COLO668 (cell line): ENCODE results near the gene ARMC6.

Experiments used
- DNase-seq: peaks from one replicate; lab custom pipeline; 2025; ENCODE audit not compliant: unreplicated experiment; lab: John Stamatoyannopoulos, UW

The ARMC6 gene

DNA sequence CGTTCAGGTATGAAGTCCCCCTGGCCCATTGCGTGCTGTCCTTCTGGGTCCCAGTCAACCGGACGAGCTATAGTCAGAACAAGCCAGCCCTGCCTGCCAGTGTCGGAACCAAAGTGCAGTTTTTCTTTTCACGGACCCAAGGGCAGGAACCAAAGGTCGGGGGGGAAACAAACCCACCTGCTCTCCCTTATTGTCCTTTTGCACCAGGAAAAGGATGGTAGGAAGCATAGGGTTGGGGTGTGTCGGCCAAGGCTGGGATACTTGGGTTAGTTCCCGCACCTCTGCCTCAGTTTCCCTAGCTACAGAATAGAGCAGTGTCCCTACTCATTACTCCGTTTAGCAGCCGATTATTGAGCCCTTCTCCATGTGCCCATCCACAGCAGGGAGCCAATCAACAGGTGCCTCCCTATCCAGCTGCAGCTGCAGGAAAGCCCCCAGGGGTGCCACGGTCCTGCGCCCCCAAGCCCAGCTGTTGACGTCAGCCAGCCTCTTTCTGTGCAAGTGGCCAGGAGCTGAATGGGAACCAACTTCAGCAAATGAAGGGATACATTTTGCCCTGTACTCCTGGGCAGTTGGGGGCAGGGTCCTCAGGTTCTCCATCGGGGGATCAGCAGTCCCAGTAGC lies 21.0 kb downstream of the ARMC6 start:
- no peak for DNase-seq

DNA sequence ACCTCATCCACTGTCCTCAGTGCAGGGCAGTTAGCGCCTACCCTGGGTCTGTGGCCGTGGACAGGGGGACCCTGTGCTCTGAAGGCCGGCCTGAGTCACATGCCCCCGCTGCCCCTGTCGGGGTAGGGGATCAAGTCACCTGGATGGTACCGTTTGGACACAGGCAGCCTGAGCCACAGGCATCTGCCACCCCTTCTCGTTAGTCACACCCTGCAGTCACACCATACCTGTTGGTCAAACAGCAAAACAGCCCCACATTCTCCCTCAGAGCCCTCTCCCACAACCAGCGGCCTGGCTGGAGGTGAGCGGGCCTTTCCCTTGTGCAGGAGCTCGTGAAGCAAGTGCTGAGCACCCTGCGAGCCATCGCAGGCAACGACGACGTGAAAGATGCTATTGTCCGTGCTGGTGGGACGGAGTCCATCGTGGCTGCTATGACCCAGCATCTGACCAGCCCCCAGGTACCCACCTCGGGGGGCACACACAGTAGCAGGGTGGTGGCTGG lies 21.6 kb downstream of the ARMC6 start:
- DNase-seq, result no peak

DNA sequence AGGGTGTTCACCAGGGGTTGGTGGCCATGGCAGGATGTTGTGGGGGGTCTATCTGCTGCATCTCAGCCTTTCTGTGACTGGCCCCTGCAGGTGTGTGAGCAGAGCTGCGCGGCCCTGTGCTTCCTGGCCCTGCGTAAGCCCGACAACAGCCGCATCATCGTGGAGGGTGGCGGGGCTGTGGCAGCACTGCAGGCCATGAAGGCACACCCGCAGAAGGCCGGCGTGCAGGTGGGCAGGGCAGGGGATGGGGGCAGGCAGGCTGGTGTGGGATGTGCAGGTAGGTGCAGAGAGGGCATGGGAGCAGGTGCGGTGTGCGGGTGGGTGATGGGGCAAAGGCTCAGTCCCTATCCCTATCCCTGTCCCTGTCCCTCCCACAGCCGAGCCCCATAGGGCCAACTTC lies 22.3 kb downstream of the ARMC6 start:
- DNase-seq, result no peak

DNA sequence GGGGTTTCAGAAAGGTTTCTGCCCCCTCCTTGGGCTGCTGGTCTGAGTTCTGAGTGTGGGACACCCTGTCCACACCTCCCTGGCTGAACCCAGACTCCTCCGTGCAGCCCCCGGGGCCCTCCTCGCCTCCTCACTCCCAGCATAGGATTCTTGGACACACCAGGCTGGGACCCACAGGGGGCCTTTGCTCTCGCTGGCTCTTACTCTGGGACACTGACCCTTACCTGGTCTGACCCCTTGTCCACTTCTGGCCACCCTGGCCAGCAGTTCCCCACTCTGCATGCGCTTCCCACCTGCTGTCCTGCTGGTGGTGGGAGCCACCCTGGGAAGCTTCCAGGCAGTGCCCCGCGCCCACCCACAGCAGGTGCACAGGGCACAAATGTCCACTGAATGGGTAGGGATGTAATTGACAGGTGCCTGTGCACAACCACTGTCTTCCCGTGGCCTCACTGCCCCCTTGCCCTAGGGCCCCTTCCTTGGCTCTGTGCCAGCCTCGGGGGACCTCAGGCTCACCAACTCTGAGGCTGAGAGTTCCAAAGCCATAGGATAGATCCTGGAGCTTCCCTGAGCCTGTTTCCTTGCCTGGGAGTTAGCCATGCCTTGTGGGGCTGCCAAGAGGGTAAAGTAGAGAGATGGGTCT lies 23.4 kb downstream of the ARMC6 start:
- DNase-seq, result no peak

DNA sequence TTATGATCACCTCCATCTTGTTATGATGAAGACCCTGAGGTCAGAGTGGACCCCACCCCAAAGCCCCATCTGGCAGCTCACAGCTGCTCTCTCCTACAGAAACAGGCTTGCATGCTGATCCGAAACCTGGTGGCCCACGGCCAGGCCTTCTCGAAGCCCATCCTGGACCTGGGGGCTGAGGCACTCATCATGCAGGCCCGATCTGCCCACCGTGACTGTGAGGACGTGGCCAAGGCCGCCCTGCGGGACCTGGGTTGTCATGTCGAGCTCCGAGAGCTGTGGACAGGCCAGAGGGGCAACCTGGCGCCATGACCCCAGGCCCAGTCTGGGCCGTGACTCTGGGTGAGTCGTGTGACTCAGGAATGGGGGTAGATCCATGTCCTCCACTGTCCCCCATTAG lies 23.9 kb downstream of the ARMC6 start:
- no peak for DNase-seq

DNA sequence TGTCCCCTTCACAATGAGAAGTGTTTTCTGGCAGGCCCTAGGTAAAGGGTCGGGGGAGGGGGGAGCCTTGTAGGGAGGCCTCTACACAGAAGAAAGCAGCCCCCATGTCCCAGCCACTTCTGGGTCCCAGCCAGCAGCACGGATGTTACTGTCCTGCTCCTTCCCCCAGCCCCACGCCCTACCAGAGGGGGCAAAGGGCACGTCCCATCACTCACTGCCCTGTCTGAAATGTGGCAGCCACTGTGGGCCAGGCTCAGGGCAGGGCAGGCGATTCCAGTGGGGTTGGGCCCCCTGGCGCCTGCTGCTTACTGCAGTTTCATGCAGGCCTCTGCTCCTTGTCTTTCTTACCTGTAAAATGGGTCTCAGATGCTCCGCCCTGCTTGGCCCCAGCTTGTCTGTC lies 24.3 kb downstream of the ARMC6 start:
- no peak for DNase-seq

DNA sequence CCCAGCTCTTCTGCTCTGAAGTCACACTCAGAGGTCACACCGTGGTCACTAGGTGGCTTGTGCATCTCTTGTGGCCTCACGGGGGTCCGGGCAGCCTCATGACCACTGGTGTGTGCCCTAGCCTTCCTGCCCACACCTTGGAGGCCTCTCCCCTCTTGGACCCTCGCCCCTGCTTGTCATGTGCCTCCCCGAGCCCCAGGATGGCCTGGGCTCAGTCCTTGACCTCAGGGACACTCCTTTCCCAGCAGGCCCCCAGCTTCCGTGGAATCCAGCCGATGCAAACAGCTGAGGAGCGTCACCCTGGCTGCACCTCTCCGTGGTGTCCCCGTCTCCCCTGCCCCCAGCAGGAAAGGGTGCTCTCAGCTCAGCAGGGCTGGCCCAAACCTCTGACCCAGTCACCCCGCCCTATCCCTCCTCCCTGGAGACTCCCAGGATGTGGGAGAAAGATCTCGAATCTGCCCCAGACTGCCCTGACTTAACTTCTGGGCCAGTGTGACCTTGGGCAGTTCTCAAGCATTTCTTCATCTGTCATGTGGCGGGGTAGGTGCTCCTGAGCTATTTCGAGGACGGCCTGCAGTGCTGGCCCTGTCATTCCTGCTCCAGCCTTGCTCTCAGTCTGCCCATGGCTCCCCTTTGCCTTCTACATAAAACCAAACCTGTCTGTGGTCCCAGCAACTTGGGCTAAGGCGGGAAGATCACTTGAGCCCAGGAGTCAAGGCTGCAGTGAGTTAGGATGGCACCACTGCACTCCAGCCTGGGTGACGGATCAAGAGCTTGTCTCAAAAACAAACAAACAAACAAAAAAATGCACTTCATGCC lies 25.8 kb downstream of the ARMC6 start:
- no peak for DNase-seq

DNA sequence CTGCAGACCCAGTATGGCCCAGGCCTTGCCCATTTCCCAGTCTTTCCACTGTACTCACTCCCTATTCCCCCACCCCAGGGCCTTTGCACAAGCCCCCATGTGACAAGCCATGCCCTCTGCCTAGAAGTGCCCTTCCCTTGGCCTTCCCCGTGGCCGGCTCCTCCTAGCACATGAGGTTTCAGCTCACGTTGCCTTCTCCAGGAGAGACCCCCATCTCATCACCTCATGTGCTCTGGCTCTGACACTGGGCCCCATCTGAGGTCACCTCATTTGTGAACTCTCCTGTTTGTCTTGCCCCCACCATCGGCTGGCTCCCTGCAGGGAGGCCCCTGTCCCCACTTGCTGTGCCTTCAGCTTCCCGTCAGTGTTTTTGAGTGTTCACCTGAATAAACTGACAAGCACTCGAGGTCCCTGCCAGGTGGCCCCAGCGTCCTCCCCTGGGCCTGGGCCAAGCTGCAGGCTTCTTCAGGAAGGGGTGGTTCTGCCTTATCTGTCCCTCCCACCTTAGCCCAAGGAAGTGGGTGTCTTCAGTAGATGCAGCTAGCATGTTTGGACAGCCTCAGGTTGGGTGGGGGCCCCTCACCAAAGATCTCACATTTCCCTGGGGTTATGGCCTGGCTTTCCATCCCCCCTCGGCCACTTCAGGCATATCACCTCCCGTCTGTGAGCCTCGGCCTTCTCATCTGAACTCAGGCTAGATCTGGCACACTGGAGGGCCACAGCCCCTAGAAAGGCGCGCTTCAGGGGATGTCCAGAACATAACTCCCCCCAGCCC lies 26.6 kb downstream of the ARMC6 start:
- peak; percentile 16 for DNase-seq

DNA sequence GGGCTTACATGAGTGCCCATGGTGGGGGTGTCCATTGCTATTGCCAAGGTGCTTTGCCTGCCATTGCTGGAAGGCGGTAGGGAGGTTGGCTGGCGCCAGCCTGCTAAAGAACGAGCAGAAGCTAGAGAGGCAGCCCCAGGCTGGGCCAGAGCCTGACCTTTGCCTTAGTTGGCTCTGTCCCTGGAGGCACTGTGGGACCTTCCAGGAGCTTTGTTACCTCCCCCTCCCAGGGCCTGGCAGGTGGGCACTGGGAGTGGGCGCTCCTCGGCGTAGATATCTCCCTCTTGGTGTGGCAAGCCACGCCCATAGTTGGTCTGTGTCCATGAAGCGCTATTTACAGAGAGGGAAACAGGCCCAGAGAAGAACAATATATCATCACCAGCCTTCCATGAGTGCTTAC lies 28.1 kb downstream of the ARMC6 start:
- no peak for DNase-seq

DNA sequence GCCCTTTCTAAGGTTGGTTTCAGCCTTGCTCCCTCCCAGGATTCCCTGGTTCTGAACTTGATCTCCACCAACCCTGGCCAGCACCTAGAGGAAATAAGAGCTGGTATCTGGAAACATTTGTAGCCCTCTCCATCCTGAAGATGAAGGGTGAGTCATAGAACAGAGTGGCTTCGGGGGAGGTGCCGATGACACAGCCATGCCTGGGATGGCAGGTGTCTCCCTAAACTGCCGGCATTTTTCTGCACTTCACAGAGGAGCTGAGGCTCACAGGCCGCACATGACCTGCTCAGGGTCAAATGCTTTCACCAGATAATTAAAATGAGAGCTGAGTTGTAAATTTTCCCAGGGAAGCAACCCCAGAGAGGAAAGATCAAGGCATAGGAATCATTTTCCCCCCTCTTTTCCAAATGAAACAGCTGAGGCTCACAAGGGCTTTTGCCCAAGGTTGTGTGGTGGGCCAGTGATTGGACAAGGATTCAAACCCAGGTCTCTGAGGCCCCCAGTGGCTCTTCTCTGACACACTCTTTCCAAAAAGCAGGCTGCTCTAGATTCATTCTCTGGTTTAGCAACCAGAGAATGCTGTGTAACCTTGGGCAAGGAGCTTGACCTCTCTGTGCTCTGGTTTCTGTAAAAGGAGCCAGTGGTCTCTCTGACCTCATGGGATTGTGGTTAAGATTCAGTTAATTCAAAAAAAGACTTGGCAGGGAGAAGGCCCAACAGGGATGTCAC lies 29.2 kb downstream of the ARMC6 start:
- DNase-seq, result peak; percentile 51

DNA sequence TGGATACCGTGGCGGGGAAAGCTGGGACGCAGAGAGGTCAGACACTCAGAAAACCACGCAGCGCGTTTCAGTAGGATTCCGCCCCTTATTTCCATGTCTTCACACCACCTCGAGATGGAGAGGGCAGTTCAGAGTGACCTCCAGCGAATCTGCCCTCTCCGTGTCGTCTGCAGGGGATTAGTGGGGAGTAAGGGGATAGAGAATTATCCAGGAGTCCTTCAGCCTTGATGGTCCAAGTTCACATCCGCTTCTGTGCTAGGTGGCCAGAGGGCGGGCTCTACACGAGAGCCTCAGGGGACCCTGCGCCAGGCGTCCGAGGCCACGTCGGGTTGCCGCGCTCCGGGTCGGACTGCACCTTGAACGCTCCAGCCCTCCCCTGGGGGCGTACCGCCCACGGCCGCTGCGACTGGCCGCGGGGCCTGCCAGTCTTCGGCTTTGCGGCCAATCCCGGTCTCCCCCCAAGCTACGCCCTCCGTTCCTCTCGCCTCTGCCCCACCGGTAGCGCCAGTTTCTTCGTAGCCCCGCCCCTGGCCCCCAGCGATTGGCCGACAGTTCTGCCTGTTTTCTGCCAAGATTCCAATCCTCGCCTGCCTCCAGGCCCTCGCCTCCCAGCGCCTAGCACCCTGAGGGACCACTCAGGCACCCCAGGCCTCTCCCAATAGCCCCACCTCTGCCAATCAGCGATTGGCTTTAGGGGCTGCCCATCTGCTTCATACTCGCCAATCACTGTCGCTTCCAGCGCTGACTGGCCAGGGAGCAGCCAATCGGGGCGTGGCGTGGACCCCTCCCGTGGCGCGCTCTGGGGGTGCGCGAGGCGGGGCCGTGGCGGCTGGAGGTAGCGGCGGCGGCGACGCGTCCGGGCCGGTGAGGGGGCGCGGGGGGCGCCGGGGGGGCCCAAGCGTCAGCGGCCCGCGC lies 30.0 kb downstream of the ARMC6 start, which contains the start of gene SLC25A42:
Gene SLC25A42, plus strand, starts transcription at position 812 of the 915 bp plus-strand sequence. CDS start 32,131 bp downstream, outside the sequence.
- DNase-seq, result peak; percentile 98

DNA sequence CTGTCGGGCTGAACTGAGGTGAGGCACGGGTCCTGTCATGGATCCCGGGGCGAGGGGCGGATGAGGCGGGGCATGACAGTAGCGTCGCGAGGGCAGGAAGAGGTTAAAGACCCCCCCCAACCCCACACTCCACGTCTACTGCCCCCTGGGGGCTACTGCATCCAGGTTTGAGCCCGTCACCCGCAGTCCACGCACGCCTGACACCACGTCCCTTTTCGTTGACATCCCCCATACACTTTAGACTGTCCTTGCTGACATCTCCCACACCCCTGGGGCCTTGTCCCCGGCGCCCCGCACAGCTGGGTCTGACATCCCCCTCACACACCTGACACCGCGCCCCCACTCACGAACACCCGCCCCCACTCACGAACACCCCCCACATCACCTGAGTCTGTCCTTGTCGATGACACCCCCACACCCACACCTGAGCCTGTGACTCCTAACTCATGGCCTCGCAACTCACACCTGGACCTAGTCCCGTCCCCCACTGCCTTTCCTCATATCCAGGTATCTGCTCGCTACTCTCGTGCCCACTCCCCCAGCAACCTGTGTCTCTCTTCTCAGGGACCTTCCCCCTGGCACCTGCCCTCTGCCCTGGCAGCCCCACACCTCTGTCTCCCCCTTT lies 30.8 kb downstream of the ARMC6 start:
- no peak for DNase-seq

DNA sequence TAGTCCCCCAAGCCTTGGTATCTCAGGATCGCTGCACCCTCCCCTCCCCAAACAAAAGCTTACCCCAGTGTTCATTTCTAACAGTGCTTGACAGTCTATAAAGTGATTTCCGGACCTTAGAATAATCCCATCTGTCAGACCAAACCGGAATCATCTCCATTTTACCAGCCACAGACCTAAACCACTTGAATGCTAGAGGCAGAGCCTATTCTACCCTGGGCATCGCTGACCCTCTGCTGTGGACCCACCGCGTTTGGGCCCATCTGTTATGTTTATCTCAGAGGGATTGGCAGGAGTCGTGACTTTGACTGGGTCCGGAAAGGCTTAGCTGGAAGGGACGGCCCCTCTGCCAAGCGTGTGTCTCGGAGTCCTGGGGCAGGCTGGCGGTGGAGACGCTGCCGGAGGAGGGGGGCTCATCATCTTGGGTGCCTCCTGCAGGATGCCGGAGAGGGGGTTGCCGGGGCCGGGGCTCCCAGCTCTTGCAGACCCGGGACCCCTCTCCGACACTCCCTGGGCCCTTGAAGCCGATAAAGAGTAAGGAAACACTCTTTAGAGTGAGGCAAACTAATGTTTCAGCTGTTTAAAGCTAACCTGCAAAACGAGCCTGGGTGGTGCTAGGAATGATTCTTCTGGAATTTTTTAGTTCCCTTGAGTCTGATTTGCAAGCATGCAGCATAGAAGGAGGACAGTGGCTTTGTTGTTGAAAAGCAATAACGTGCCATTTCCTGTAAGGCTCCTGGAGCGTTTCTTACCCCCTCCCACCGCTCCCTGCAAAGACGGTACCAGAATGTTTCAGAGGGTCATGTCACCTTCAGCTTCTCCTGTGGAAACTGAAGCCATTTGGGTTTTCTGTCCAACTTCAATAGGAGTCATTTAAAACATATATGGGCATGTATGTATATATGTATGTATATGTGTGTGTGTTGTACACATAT lies 31.7 kb downstream of the ARMC6 start:
- DNase-seq, result peak; percentile 13

DNA sequence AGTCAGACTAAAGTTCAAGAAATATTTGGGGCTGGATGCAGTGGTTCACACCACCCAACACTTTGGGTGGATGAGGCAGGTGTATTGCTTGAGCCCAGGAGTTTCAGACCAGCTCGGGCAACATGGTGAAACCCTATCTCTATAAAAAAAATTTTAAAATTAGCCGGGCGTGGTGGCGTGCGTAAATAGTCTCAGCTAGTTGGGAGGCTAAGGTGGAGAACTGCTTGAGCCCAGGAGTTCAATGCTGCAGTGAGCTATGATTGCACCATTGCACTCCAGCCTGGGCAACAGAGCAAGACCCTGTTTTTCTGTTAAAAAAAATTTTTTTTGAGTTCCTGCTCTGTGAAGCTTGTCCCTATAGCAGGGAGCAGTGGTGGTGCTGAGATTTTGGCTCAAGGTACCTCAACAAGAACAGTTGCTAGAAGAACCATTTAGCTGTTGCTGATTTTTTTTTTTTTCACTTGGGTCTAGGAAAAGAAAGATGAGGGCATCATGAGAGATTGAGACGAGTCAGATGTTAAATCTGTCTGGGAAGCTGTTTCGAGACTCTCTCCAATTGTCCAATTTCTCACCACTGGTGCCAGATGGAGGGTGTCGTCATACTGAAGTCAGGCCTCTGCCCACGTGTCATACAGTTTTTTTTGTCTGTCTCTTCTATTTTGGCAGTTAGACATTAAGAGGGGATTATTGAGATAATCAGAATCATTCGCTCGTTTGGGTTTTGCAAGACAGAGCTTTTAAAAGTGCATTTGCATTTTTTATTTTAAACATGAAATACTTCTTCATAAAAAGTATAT lies 34.1 kb downstream of the ARMC6 start:
- no peak for DNase-seq

DNA sequence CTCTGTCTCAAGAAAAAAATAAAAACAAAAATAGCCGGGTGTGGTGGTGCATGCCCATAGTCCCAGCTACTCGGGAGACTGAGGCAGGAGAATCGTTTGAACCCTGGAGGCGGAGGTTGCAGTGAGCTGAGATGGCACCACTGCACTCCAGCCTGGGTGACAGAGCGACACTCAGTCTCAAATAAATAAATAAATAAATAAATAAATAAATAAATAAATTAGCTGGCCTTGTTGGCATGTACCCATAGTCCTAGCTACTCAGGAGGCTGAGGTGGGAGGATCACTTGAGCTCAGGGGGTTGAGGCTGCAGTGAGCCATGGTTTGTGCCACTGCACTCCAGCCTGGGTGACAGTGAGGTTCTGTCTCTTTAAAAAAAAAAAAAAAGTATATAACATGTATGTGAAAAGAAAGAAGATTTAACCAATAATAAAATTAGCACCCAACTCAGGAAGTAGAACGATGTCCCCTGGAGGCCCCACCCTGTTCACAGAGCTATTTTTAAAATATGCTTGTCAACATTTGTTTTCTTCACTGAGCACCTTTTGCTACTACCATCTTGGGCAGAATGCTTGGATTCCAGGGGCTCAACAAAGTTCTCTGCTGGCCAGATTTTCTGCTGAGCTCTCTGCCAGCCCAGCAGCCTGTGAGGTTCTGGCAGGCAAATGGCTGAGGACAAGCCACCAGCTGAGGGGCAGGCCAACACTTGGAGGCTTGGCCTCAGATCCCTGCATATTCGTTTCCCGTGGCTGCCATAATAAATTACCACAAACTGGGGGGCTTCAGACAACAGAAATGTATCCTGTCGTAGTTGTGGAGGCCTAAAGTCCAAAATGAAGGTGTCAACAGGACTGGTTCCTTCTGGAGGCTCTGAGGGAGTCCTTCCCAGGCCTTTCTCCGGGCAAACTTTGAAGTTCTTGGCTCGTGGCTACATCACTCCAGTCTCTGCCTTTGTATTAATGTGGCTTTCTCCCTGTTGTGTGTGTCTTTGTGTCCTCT lies 35.6 kb downstream of the ARMC6 start:
- DNase-seq, result no peak

DNA sequence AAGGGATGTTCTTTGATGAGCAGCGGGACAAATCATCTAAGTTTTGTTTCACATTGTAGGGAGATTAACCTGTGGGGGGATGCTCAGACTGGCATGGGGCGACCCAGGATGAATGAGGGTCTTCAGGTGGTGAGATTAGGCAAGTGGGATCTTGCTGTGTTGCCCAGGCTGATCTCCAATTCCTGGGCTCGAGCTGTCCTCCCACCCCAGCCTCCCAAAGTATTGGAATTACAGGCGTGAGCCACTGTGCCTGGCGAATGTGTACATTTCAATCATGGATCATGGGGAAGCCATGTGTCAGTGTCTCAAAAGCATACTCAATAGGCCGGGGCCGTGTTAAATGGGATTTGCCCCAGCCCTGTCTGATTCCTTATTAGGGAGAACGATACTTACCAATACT lies 38.5 kb downstream of the ARMC6 start:
- no peak for DNase-seq
